ENCODE data around the gene RAPGEF5. TPM values are rescaled to one million over a fixed set of nuclear protein-coding genes. Genes with fewer than 3 reads are reported as not detected.

RAPGEF5 gene
- total RNA-seq, 1 donor from 2014 or later: 16.5 TPM

- no peak for DNase-seq
- Histone ChIP-seq H3K27me3 (ENCODE audit: low read depth) (no peaks in the 10 kb centered on the region), H3K9me3 (replicated peaks) (no peaks in the 10 kb centered on the region), H3K4me3 (no peak overlapping the region), H3K36me3 (peaks cover 48% of the 10 kb centered on the region), H3K4me1 (peaks cover 7% of the 10 kb centered on the region), H3K27ac (replicated peaks) (no peak overlapping the region)
- intact Hi-C loops (cut with micrococcal nuclease): no loop called here
- TF ChIP-seq CTCF (IDR thresholded peaks at IDR 0.05; ENCODE audit: borderline replicate concordance): no peak
Measured at GRCh38 chr7:22159341-22159740, 197.6 kb downstream of the RAPGEF5 start.

GRCh38 chr7:22157552-22157951, 199.4 kb downstream of the RAPGEF5 start:
- Histone ChIP-seq H3K4me1 (peaks cover 9% of the 10 kb centered on the region), H3K27me3 (ENCODE audit: low read depth) (no peaks in the 10 kb centered on the region), H3K27ac (replicated peaks) (no peak overlapping the region), H3K4me3 (no peak overlapping the region), H3K36me3 (peaks cover 43% of the 10 kb centered on the region), H3K9me3 (replicated peaks) (no peaks in the 10 kb centered on the region)
- no peak for TF ChIP-seq CTCF (IDR thresholded peaks at IDR 0.05; ENCODE audit: borderline replicate concordance)
- no peak for DNase-seq
- intact Hi-C loops (cut with micrococcal nuclease): no loop called here

GRCh38 chr7:22156205-22156604, 200.7 kb downstream of the RAPGEF5 start:
- Histone ChIP-seq H3K4me1 (peaks cover 9% of the 10 kb centered on the region), H3K4me3 (no peak overlapping the region), H3K36me3 (peaks cover 43% of the 10 kb centered on the region), H3K27me3 (ENCODE audit: low read depth) (no peaks in the 10 kb centered on the region), H3K9me3 (replicated peaks) (no peaks in the 10 kb centered on the region), H3K27ac (replicated peaks) (peak overlapping the region; percentile 18)
- intact Hi-C loops (cut with micrococcal nuclease): no loop called here
- TF ChIP-seq CTCF (IDR thresholded peaks at IDR 0.05; ENCODE audit: borderline replicate concordance): no peak
- no peak for DNase-seq

GRCh38 chr7:22154143-22154529, 202.8 kb downstream of the RAPGEF5 start:
- Histone ChIP-seq H3K36me3 (peaks cover 48% of the 10 kb centered on the region), H3K4me3 (no peak overlapping the region), H3K27ac (replicated peaks) (peak overlapping the region; percentile 45), H3K9me3 (replicated peaks) (no peaks in the 10 kb centered on the region), H3K4me1 (peaks cover 16% of the 10 kb centered on the region), H3K27me3 (ENCODE audit: low read depth) (no peaks in the 10 kb centered on the region)
- TF ChIP-seq CTCF (IDR thresholded peaks at IDR 0.05; ENCODE audit: borderline replicate concordance): no peak
- intact Hi-C loops (cut with micrococcal nuclease): no loop called here
- DNase-seq: no peak

GRCh38 chr7:22153432-22154142, 203.4 kb downstream of the RAPGEF5 start:
- H3K9me3 ChIP-seq (replicated peaks): no peaks in the 10 kb centered on the region
- no peak for DNase-seq
- TF ChIP-seq CTCF (IDR thresholded peaks at IDR 0.05; ENCODE audit: borderline replicate concordance): no peak
- intact Hi-C loops (cut with micrococcal nuclease): no loop called here
- H3K36me3 ChIP-seq: peaks cover 48% of the 10 kb centered on the region
- no peak overlapping the region for H3K4me3 ChIP-seq
- peaks cover 16% of the 10 kb centered on the region for H3K4me1 ChIP-seq
- H3K27ac ChIP-seq (replicated peaks): no peak overlapping the region
- H3K27me3 ChIP-seq (ENCODE audit: low read depth): no peaks in the 10 kb centered on the region

Measured in left ventricle myocardium inferior (tissue), 1 donor.